WTC11 (cell line): ENCODE results near the gene ACAA1. TPM values are rescaled to one million over a fixed set of nuclear protein-coding genes. Genes with fewer than 3 reads are reported as not detected.

Source experiments
- ATAC-seq: fragments of 200-7000 bp; cut with Tn5 transposase; 2 replicates; pipeline ENCODE4 v1.10.0; 2021; ENCODE audit warnings: mild to moderate bottlenecking, moderate library complexity
- CTCF ChIA-PET: fragments of 300-600 bp; sonication (Branson Sonifier 250); formaldehyde crosslinking; loops from one replicate; lab custom pipeline; 2021; ENCODE audit warnings: antibody characterized with exemption; lab: Charles Lee
- POLR2A ChIA-PET: fragments of 350-600 bp; sonication (Branson Sonifier 250); formaldehyde crosslinking; loops from one replicate; lab custom pipeline; 2021; ENCODE audit warnings: antibody characterized with exemption; lab: Charles Lee
- DNase-seq: peaks from one replicate; pipeline ENCODE4 v3.0.0; 2021; ENCODE audit warnings: low spot score
- H3K27ac Mint-ChIP-seq: 2 replicates; pipeline ENCODE4 v1.8.0; 2021; ENCODE audit warnings: mixed read lengths
- H3K27me3 Mint-ChIP-seq: 2 replicates; pipeline ENCODE4 v1.8.0; 2021; ENCODE audit warnings: low read depth, mild to moderate bottlenecking, moderate library complexity, mixed read lengths
- H3K36me3 Mint-ChIP-seq: 2 replicates; pipeline ENCODE4 v1.8.0; 2021; ENCODE audit warnings: mixed read lengths
- H3K4me1 Mint-ChIP-seq: 2 replicates; pipeline ENCODE4 v1.8.0; 2022; ENCODE audit warnings: mixed read lengths
- H3K4me3 Mint-ChIP-seq: 2 replicates; pipeline ENCODE4 v1.8.0; 2021; ENCODE audit warnings: mild to moderate bottlenecking, moderate library complexity, mixed read lengths
- H3K9me3 Mint-ChIP-seq: 2 replicates; pipeline ENCODE4 v1.8.0; 2021; ENCODE audit warnings: mixed read lengths
- CREB1 ChIP-seq: sonication (generic); formaldehyde crosslinking; IDR thresholded peaks from 2 replicates; pipeline ENCODE4 v1.8.0; 2023; ENCODE audit warnings: mild to moderate bottlenecking, missing genetic modification reagents
- ELF4 ChIP-seq: sonication (generic); formaldehyde crosslinking; IDR thresholded peaks from 2 replicates; pipeline ENCODE4 v1.8.1; 2022; ENCODE audit warnings: low read depth, mild to moderate bottlenecking, moderate library complexity, missing genetic modification reagents
- ERG ChIP-seq: fragments of 250-450 bp; sonication (Bioruptor Pico); IDR thresholded peaks from 2 replicates; pipeline ENCODE4 v1.8.0; 2021; ENCODE audit warnings: mild to moderate bottlenecking
- ETV6 ChIP-seq: sonication (generic); formaldehyde crosslinking; IDR thresholded peaks from 2 replicates; pipeline ENCODE4 v1.8.1; 2022; ENCODE audit warnings: mild to moderate bottlenecking, missing genetic modification reagents
- GRHL2 ChIP-seq: fragments of 250-450 bp; sonication (Bioruptor Pico); IDR thresholded peaks from 2 replicates; pipeline ENCODE4 v1.8.0; 2022; ENCODE audit warnings: mild to moderate bottlenecking, moderate library complexity; ENCODE audit not compliant: insufficient replicate concordance, severe bottlenecking
- IRF2 ChIP-seq: sonication (generic); formaldehyde crosslinking; IDR thresholded peaks from 2 replicates; pipeline ENCODE4 v1.8.0; 2022; ENCODE audit warnings: low read depth, missing genetic modification reagents, borderline replicate concordance
- JAZF1 ChIP-seq: fragments of 250-450 bp; sonication (Bioruptor Pico); IDR thresholded peaks from 2 replicates; pipeline ENCODE4 v1.9.0; 2021; ENCODE audit warnings: moderate library complexity, mild to moderate bottlenecking, inconsistent platforms
- MLX ChIP-seq: sonication (generic); formaldehyde crosslinking; IDR thresholded peaks from 2 replicates; pipeline ENCODE4 v1.8.1; 2023; ENCODE audit warnings: mild to moderate bottlenecking, missing genetic modification reagents, moderate library complexity
- MXD4 ChIP-seq: fragments of 250-450 bp; sonication (Bioruptor Pico); IDR thresholded peaks from 2 replicates; pipeline ENCODE4 v1.8.0; 2021; ENCODE audit warnings: mild to moderate bottlenecking, moderate library complexity, borderline replicate concordance
- NR2C2 ChIP-seq: sonication (generic); formaldehyde crosslinking; IDR thresholded peaks from 2 replicates; pipeline ENCODE4 v1.8.0; 2022; ENCODE audit warnings: mild to moderate bottlenecking, missing genetic modification reagents
- ZBTB43 ChIP-seq: sonication (generic); formaldehyde crosslinking; IDR thresholded peaks from 2 replicates; pipeline ENCODE4 v1.8.1; 2023; ENCODE audit warnings: mild to moderate bottlenecking, missing genetic modification reagents
- ZNF121 ChIP-seq: sonication (generic); formaldehyde crosslinking; IDR thresholded peaks from 2 replicates; pipeline ENCODE4 v1.8.0; 2023; ENCODE audit warnings: missing genetic modification reagents
- ZNF416 ChIP-seq: fragments of 250-450 bp; sonication (Bioruptor Pico); IDR thresholded peaks from 2 replicates; pipeline ENCODE4 v1.9.0; 2021; ENCODE audit warnings: mild to moderate bottlenecking, inconsistent platforms
- ZNF423 ChIP-seq: fragments of 250-450 bp; sonication (Bioruptor Pico); IDR thresholded peaks from 2 replicates; pipeline ENCODE4 v2.1.2; 2022; ENCODE audit warnings: mild to moderate bottlenecking, moderate library complexity
- ZNF512 ChIP-seq: sonication (generic); formaldehyde crosslinking; IDR thresholded peaks from 2 replicates; pipeline ENCODE4 v1.8.1; 2022; ENCODE audit warnings: missing genetic modification reagents, borderline replicate concordance
- total RNA-seq: library from RNA; stranded (reverse); gene quantifications from 3 replicates; pipeline ENCODE4 v1.2.3, GENCODE V29; 2021
- TF ChIP-seq, protein P1 (sequence below): sonication (generic); formaldehyde crosslinking; conservative IDR thresholded peaks from 2 replicates; pipeline ENCODE4 v1.8.1; 2023; ENCODE audit warnings: mild to moderate bottlenecking, low read depth, missing genetic modification reagents, moderate library complexity
- TF ChIP-seq, protein P2 (sequence below): sonication (generic); formaldehyde crosslinking; IDR thresholded peaks from 2 replicates; pipeline ENCODE4 v1.8.0; 2023; ENCODE audit warnings: missing genetic modification reagents
- TF ChIP-seq, protein P3 (sequence below): fragments of 250-450 bp; sonication (Bioruptor Pico); conservative IDR thresholded peaks from 2 replicates; pipeline ENCODE4 v1.9.0; 2021; ENCODE audit warnings: mild to moderate bottlenecking
- TF ChIP-seq, protein P4 (sequence below): sonication (generic); formaldehyde crosslinking; IDR thresholded peaks from 2 replicates; pipeline ENCODE4 v1.8.0; 2022; ENCODE audit warnings: mild to moderate bottlenecking, missing genetic modification reagents
- TF ChIP-seq, protein P5 (sequence below): sonication (generic); formaldehyde crosslinking; IDR thresholded peaks from 2 replicates; pipeline ENCODE4 v1.8.1; 2023; ENCODE audit warnings: mild to moderate bottlenecking, missing genetic modification reagents

The ACAA1 gene
- total RNA-seq, 1 experiment from 2014 or later: 46.5 TPM

GRCh38 chr3:38140326-38141172 lies 3.6 kb upstream of the ACAA1 start:
- Mint-ChIP-seq H3K36me3 (peaks cover 8% of the 10 kb centered on the region; the same call in 1 of the 2 replicates), H3K27ac (no peak overlapping the region), H3K9me3 (no peaks in the 10 kb centered on the region), H3K4me3 (no peak overlapping the region), H3K27me3 (peaks cover 6% of the 10 kb centered on the region; the same call in 1 of the 2 replicates), H3K4me1 (peaks cover 30% of the 10 kb centered on the region)
- ChIA-PET POLR2A (interaction anchor here (1.2 kb wide), 1 partner anchor 25 kb away, joined by 4 read pairs; the partner anchor contains the start of gene OXSR1), CTCF (no interaction called here)
- no peak for ATAC-seq
- TF ChIP-seq MXD4: no peak
- no peak for TF ChIP-seq ETV6
- DNase-seq: no peak

DNA sequence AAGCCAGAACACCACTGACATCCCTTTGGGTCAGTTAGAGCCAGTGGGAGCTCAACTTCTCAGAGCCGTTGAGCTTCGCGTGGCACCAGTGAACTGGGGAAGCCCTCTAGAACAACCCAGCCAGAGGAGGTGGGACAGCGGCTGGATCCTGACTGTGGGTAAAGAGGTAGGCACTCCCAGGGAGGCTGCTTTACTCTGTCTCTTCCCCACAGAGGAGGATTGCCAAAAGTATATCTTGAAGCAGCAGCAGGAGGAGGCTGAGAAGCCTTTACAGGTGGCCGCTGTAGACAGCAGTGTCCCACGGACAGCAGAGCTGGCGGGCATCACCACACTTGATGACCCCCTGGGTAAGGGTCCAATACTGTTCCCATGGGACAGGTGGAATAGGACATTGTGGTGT lies 2.7 kb upstream of the ACAA1 start:
- no peaks in the 10 kb centered on the region for H3K27me3 Mint-ChIP-seq
- POLR2A ChIA-PET: interaction anchor here (1.0 kb wide), 1 partner anchor 25 kb away, joined by 3 read pairs; no protein-coding TSS in a partner anchor
- CTCF ChIA-PET: no interaction called here
- H3K9me3 Mint-ChIP-seq: no peaks in the 10 kb centered on the region
- peak overlapping the region; percentile 88 for H3K4me3 Mint-ChIP-seq
- peaks cover 12% of the 10 kb centered on the region; the same call in 1 of the 2 replicates for H3K36me3 Mint-ChIP-seq
- ATAC-seq: no peak
- no peak for DNase-seq
- H3K27ac Mint-ChIP-seq: no peak overlapping the region
- peaks cover 37% of the 10 kb centered on the region for H3K4me1 Mint-ChIP-seq
- TF ChIP-seq ZNF121 (CRISPR knock-in tag) (no peak), ERG (CRISPR knock-in tag) (no peak), NR2C2 (CRISPR knock-in tag) (no peak), JAZF1 (no peak), ELF4 (CRISPR knock-in tag) (no peak), IRF2 (CRISPR knock-in tag) (no peak), ZNF512 (no peak), GRHL2 (CRISPR knock-in tag) (no peak), ZBTB43 (CRISPR knock-in tag) (no peak), ZNF416 (CRISPR knock-in tag) (no peak), CREB1 (CRISPR knock-in tag) (no peak), MLX (CRISPR knock-in tag) (no peak), ZNF423 (no peak)
- TF ChIP-seq, protein P1, sequence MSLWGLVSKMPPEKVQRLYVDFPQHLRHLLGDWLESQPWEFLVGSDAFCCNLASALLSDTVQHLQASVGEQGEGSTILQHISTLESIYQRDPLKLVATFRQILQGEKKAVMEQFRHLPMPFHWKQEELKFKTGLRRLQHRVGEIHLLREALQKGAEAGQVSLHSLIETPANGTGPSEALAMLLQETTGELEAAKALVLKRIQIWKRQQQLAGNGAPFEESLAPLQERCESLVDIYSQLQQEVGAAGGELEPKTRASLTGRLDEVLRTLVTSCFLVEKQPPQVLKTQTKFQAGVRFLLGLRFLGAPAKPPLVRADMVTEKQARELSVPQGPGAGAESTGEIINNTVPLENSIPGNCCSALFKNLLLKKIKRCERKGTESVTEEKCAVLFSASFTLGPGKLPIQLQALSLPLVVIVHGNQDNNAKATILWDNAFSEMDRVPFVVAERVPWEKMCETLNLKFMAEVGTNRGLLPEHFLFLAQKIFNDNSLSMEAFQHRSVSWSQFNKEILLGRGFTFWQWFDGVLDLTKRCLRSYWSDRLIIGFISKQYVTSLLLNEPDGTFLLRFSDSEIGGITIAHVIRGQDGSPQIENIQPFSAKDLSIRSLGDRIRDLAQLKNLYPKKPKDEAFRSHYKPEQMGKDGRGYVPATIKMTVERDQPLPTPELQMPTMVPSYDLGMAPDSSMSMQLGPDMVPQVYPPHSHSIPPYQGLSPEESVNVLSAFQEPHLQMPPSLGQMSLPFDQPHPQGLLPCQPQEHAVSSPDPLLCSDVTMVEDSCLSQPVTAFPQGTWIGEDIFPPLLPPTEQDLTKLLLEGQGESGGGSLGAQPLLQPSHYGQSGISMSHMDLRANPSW (CRISPR knock-in tag): no peak
- TF ChIP-seq, protein P2, sequence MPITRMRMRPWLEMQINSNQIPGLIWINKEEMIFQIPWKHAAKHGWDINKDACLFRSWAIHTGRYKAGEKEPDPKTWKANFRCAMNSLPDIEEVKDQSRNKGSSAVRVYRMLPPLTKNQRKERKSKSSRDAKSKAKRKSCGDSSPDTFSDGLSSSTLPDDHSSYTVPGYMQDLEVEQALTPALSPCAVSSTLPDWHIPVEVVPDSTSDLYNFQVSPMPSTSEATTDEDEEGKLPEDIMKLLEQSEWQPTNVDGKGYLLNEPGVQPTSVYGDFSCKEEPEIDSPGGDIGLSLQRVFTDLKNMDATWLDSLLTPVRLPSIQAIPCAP: no peak
- TF ChIP-seq, protein P3, sequence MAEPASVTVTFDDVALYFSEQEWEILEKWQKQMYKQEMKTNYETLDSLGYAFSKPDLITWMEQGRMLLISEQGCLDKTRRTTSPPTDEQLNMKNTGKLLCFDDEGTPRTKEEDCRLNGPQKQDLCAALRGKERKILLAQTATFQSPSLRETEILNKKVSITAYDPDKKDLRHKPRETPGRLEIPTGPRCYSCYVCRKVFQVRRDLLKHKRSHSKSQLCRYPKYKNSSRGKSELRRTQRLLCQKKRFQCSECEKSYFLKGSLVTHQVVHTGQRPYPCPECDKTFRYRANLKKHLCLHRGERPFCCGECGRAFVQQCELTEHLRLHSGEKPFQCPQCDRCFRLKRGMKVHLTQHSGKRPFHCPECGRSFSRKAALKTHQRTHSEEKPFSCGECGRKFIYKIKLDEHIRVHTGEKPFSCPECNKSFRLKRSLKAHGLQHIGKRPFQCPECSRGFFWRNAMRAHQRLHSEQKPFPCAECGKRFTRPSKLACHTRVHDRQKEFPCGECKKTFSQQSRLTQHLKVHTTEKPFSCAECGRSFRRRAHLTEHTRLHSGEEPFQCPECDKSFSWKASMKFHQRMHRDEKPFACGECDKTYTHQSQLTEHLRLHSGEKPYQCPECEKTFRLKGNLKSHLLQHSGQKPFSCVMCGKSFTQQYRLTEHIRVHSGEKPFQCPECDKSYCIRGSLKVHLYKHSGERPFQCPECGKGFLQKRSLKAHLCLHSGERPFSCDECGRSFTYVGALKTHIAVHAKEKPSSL (CRISPR knock-in tag): no peak
- TF ChIP-seq, protein P4, sequence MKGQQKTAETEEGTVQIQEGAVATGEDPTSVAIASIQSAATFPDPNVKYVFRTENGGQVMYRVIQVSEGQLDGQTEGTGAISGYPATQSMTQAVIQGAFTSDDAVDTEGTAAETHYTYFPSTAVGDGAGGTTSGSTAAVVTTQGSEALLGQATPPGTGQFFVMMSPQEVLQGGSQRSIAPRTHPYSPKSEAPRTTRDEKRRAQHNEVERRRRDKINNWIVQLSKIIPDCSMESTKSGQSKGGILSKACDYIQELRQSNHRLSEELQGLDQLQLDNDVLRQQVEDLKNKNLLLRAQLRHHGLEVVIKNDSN: no peak
- TF ChIP-seq, protein P5, sequence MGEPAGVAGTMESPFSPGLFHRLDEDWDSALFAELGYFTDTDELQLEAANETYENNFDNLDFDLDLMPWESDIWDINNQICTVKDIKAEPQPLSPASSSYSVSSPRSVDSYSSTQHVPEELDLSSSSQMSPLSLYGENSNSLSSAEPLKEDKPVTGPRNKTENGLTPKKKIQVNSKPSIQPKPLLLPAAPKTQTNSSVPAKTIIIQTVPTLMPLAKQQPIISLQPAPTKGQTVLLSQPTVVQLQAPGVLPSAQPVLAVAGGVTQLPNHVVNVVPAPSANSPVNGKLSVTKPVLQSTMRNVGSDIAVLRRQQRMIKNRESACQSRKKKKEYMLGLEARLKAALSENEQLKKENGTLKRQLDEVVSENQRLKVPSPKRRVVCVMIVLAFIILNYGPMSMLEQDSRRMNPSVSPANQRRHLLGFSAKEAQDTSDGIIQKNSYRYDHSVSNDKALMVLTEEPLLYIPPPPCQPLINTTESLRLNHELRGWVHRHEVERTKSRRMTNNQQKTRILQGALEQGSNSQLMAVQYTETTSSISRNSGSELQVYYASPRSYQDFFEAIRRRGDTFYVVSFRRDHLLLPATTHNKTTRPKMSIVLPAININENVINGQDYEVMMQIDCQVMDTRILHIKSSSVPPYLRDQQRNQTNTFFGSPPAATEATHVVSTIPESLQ (CRISPR knock-in tag): no peak
